HG03039 (cell line): Measurements from ENCODE around the gene FBXO40.
"Not testable (repeated sequence)": the region's sequence is repeated elsewhere in the genome, so short reads cannot be mapped to it uniquely, and the experiment has no call there.

Experiments used
- ATAC-seq: cut with Tn5 transposase; IDR thresholded peaks from one replicate; pipeline ENCODE4 v1.9.1; 2021; ENCODE audit warnings: mild to moderate bottlenecking, moderate library complexity; ENCODE audit not compliant: unreplicated experiment

FBXO40 gene

GRCh38 chr3:121592856-121593702, at the start of gene FBXO40:
Gene FBXO40, plus strand, starts transcription at chr3:121593379. Its CDS starts 27,197 bp downstream, at chr3:121620576.
- ATAC-seq, result no peak

- ATAC-seq, result peak; percentile 1
Measured at GRCh38 chr3:121545049-121545573, 48.1 kb upstream of the FBXO40 start.

- peak; percentile 82 for ATAC-seq
Measured at GRCh38 chr3:121545574-121546455, 47.4 kb upstream of the FBXO40 start, which contains the start of gene POLQ. Gene POLQ, minus strand, starts transcription at chr3:121545988. Its CDS starts 111 bp downstream, at chr3:121545877.

- ATAC-seq, result no peak
Measured at GRCh38 chr3:121552379-121552778, 40.8 kb upstream of the FBXO40 start.

GRCh38 chr3:121552797-121553196, 40.4 kb upstream of the FBXO40 start:
- ATAC-seq, result no peak

- no peak for ATAC-seq
Measured at GRCh38 chr3:121557426-121557934, 35.7 kb upstream of the FBXO40 start.

GRCh38 chr3:121562148-121562547, 31.0 kb upstream of the FBXO40 start:
- no peak for ATAC-seq

GRCh38 chr3:121566773-121567172, 26.4 kb upstream of the FBXO40 start:
- no peak for ATAC-seq

- no peak for ATAC-seq
Measured at GRCh38 chr3:121567649-121568048, 25.5 kb upstream of the FBXO40 start, which contains the start of gene ARGFX. Gene ARGFX, plus strand, starts transcription at chr3:121567949. Its CDS starts 2,765 bp downstream, at chr3:121570714.

GRCh38 chr3:121574449-121574848, 18.7 kb upstream of the FBXO40 start:
- ATAC-seq, result no peak

- ATAC-seq, result no peak
Measured at GRCh38 chr3:121581691-121582090, 11.5 kb upstream of the FBXO40 start.

- ATAC-seq, result no peak
Measured at GRCh38 chr3:121584418-121584817, 8.8 kb upstream of the FBXO40 start.

- ATAC-seq, result not testable (repeated sequence)
Measured at GRCh38 chr3:121593806-121594205, 627 bp downstream of the FBXO40 start.

- ATAC-seq, result no peak
Measured at GRCh38 chr3:121594850-121595249, 1.7 kb downstream of the FBXO40 start.

GRCh38 chr3:121595765-121596406, 2.7 kb downstream of the FBXO40 start:
- no peak for ATAC-seq

GRCh38 chr3:121598564-121598963, 5.4 kb downstream of the FBXO40 start:
- ATAC-seq, result no peak

GRCh38 chr3:121599900-121600299, 6.7 kb downstream of the FBXO40 start:
- not testable (repeated sequence) for ATAC-seq

- no peak for ATAC-seq
Measured at GRCh38 chr3:121601212-121601812, 8.1 kb downstream of the FBXO40 start.

- ATAC-seq, result no peak
Measured at GRCh38 chr3:121604759-121605158, 11.6 kb downstream of the FBXO40 start.

GRCh38 chr3:121606106-121606505, 12.9 kb downstream of the FBXO40 start:
- ATAC-seq, result no peak
